GM19099 (cell line): ENCODE data around the gene MCRS1.

Source experiments
- POLR2A ChIP-seq: IDR thresholded peaks from 3 replicates; pipeline ENCODE4 v1.6.1; 2011; ENCODE audit warnings: low read depth; ENCODE audit not compliant: insufficient read length; ENCODE audit errors: extremely low read depth

Gene MCRS1

GRCh38 chr12:49585477-49586459 lies 17.8 kb upstream of the MCRS1 start:
- no peak for TF ChIP-seq POLR2A

GRCh38 chr12:49584591-49584990 lies 16.6 kb upstream of the MCRS1 start:
- TF ChIP-seq POLR2A = no peak

- no peak for TF ChIP-seq POLR2A
Observed at GRCh38 chr12:49583366-49584094, 15.6 kb upstream of the MCRS1 start.

GRCh38 chr12:49582850-49583249 lies 14.9 kb upstream of the MCRS1 start:
- TF ChIP-seq POLR2A = no peak

- TF ChIP-seq POLR2A = no peak
Observed at GRCh38 chr12:49582201-49582600, 14.3 kb upstream of the MCRS1 start.

GRCh38 chr12:49580572-49581535 lies 12.9 kb upstream of the MCRS1 start:
- no peak for TF ChIP-seq POLR2A

- no peak for TF ChIP-seq POLR2A
Observed at GRCh38 chr12:49578471-49579112, 10.7 kb upstream of the MCRS1 start.

GRCh38 chr12:49577589-49578315 lies 9.8 kb upstream of the MCRS1 start:
- no peak for TF ChIP-seq POLR2A

GRCh38 chr12:49568442-49569162 lies 660 bp upstream of the MCRS1 start:
- TF ChIP-seq POLR2A = no peak

- TF ChIP-seq POLR2A = no peak
Observed at GRCh38 chr12:49567302-49567610, 686 bp downstream of the MCRS1 start.

GRCh38 chr12:49566361-49566760 lies 1.6 kb downstream of the MCRS1 start:
- no peak for TF ChIP-seq POLR2A

GRCh38 chr12:49565406-49566265 lies 2.3 kb downstream of the MCRS1 start:
- TF ChIP-seq POLR2A = no peak

- no peak for TF ChIP-seq POLR2A
Observed at GRCh38 chr12:49564686-49565405, 3.1 kb downstream of the MCRS1 start.
